Activated CD4-positive, alpha-beta T cell treated with anti-CD3 and anti-CD28 coated beads, Interleukin-2, amount 10 ng/mL, durations not matched to agents 24 days and 14 days (primary cell): ENCODE measurements around the gene TBCE. TPM values are rescaled to one million over a fixed set of nuclear protein-coding genes. Genes with fewer than 3 reads are reported as not detected.
"Not testable (repeated sequence)": the region's sequence is repeated elsewhere in the genome, so short reads cannot be mapped to it uniquely, and the experiment has no call there.

ENCODE experiments used
- DNase-seq: peaks from one replicate; pipeline ENCODE4 v3.0.0; 2022
- H3K27ac Mint-ChIP-seq: one replicate; pipeline ENCODE4 v1.8.0; 2022; ENCODE audit warnings: mild to moderate bottlenecking, mixed read lengths
- H3K27me3 Mint-ChIP-seq: one replicate; pipeline ENCODE4 v1.8.0; 2022; ENCODE audit warnings: mixed read lengths
- H3K36me3 Mint-ChIP-seq: one replicate; pipeline ENCODE4 v1.8.0; 2022; ENCODE audit warnings: low read depth, mild to moderate bottlenecking, mixed read lengths
- H3K4me1 Mint-ChIP-seq: one replicate; pipeline ENCODE4 v1.8.0; 2021; ENCODE audit warnings: mixed read lengths
- H3K4me3 Mint-ChIP-seq: one replicate; pipeline ENCODE4 v1.8.0; 2022; ENCODE audit warnings: mild to moderate bottlenecking, moderate library complexity, mixed read lengths
- H3K9me3 Mint-ChIP-seq: one replicate; pipeline ENCODE4 v1.8.0; 2021; ENCODE audit warnings: mixed read lengths
- intact Hi-C: fragments of 100-400 bp; cut with micrococcal nuclease; formaldehyde crosslinking; loops from one replicate; pipeline ENCODE4 v1.15.1; 2023
- total RNA-seq: library from RNA; stranded (reverse); gene quantifications from 2 replicates; pipeline ENCODE4 v1.2.3, GENCODE V29; 2022

Gene TBCE
- total RNA-seq, 1 donor from 2014 or later = 24.0 TPM

DNA sequence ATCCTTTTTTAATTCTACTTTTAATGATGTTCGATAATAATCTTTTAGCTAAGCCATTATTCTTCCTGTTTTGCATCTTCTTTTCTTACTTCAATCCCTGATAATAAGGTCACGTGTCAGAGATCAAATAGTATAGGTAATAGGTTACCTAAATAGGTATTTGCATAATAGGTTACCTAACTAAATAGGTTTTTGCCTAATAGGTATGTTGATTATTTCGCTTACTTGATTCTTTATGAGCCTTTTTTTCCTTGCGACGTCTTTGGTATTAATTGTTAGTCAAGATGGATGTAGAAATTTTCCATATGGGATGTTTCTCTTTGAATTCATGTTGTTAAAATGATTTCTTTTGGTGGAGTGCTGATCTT, 36.3 kb upstream of the TBCE start:
- Mint-ChIP-seq H3K4me1 (peaks cover 14% of the 10 kb centered on the region), H3K4me3 (no peak overlapping the region), H3K9me3 (no peaks in the 10 kb centered on the region), H3K36me3 (peaks cover 22% of the 10 kb centered on the region), H3K27ac (peak overlapping the region; percentile 32), H3K27me3 (no peaks in the 10 kb centered on the region)
- intact Hi-C loops = no loop called here
- no peak for DNase-seq

DNA sequence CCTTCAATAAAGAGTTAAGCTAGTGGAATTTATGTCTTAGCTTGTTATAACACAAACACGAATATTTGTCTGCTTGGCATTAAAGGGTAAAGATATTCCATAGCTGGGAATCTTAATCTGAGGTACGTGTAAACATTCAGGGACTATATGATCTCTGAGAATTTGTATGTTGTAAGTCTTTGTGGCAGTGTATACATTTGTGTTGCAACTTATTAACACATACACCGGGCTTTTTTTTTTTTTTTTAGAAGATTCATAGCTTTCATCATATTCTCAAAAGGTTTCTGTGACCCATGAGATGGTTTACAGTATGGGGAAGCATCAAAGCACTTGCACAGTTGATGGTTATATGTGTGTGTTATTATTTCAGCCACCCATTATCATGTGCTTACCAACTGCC, 35.8 kb upstream of the TBCE start:
- intact Hi-C loops = no loop called here

DNA sequence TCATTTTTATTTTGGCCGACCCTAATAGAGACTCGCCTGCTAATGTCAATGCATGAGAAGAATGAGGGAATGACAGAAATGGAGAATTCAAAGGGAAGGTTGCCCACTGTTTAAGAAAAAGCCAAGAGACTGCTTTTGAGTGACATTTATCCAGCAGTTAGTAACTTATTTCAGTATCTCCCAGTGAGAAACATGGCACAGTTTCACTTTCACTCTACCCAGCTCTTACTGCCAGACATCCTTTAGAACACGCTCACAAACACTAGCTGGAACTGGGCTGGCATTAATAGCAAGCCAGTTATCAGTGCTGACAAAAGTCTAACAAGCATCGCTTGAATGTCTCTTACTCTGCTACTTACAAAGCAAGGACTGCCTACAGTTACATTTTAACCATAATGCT, 30.3 kb upstream of the TBCE start:
- H3K36me3 Mint-ChIP-seq = peaks cover 17% of the 10 kb centered on the region
- H3K4me3 Mint-ChIP-seq = peak overlapping the region; percentile 71
- H3K9me3 Mint-ChIP-seq = no peaks in the 10 kb centered on the region
- intact Hi-C loops = no loop called here
- DNase-seq = peak; percentile 81
- no peaks in the 10 kb centered on the region for H3K27me3 Mint-ChIP-seq
- peaks cover 17% of the 10 kb centered on the region for H3K4me1 Mint-ChIP-seq
- H3K27ac Mint-ChIP-seq = peak overlapping the region; percentile 63

More for the DNA sequence above, 35.8 kb upstream of the TBCE start:
- Mint-ChIP-seq H3K4me3 (no peak overlapping the region), H3K4me1 (peaks cover 14% of the 10 kb centered on the region), H3K9me3 (no peaks in the 10 kb centered on the region), H3K27me3 (no peaks in the 10 kb centered on the region), H3K36me3 (peaks cover 22% of the 10 kb centered on the region), H3K27ac (no peak overlapping the region)
- DNase-seq = no peak

GRCh38 chr1:235339746-235340145, 27.5 kb upstream of the TBCE start:
- intact Hi-C loops = no loop called here

GRCh38 chr1:235341334-235341733, 25.9 kb upstream of the TBCE start:
- Mint-ChIP-seq H3K9me3 (no peaks in the 10 kb centered on the region), H3K27me3 (no peaks in the 10 kb centered on the region), H3K27ac (no peak overlapping the region), H3K4me1 (peaks cover 18% of the 10 kb centered on the region), H3K4me3 (no peak overlapping the region), H3K36me3 (peaks cover 28% of the 10 kb centered on the region)
- intact Hi-C loops = no loop called here
- no peak for DNase-seq

More at GRCh38 chr1:235339746-235340145, 27.5 kb upstream of the TBCE start:
- no peak for DNase-seq
- H3K27ac Mint-ChIP-seq = peak overlapping the region; percentile 21
- H3K36me3 Mint-ChIP-seq = peaks cover 26% of the 10 kb centered on the region
- no peaks in the 10 kb centered on the region for H3K27me3 Mint-ChIP-seq
- H3K4me3 Mint-ChIP-seq = no peak overlapping the region
- peaks cover 22% of the 10 kb centered on the region for H3K4me1 Mint-ChIP-seq
- no peaks in the 10 kb centered on the region for H3K9me3 Mint-ChIP-seq

- DNase-seq = no peak
- Mint-ChIP-seq H3K4me3 (no peak overlapping the region), H3K36me3 (peaks cover 27% of the 10 kb centered on the region)
These were observed 25.2 kb upstream of the TBCE start for GRCh38 chr1:235342039-235342438.

DNA sequence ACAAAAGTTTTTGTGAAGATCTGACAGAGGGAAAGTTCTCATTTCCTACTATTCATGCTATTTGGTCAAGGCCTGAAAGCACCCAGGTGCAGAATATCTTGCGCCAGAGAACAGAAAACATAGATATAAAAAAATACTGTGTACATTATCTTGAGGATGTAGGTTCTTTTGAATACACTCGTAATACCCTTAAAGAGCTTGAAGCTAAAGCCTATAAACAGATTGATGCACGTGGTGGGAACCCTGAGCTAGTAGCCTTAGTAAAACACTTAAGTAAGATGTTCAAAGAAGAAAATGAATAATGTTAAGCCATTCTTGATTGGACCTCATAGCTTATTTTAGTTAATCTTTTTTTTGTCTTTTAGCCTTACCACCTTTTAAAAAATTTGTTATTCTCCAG, 24.8 kb upstream of the TBCE start:
- Mint-ChIP-seq H3K4me1 (peaks cover 11% of the 10 kb centered on the region), H3K9me3 (no peaks in the 10 kb centered on the region), H3K27me3 (no peaks in the 10 kb centered on the region), H3K27ac (no peak overlapping the region), H3K36me3 (peaks cover 27% of the 10 kb centered on the region), H3K4me3 (no peak overlapping the region)
- intact Hi-C loops = no loop called here
- DNase-seq = no peak

More at GRCh38 chr1:235342039-235342438, 25.2 kb upstream of the TBCE start:
- Mint-ChIP-seq H3K9me3 (no peaks in the 10 kb centered on the region), H3K27ac (no peak overlapping the region), H3K27me3 (no peaks in the 10 kb centered on the region), H3K4me1 (peaks cover 13% of the 10 kb centered on the region)
- intact Hi-C loops = no loop called here

DNA sequence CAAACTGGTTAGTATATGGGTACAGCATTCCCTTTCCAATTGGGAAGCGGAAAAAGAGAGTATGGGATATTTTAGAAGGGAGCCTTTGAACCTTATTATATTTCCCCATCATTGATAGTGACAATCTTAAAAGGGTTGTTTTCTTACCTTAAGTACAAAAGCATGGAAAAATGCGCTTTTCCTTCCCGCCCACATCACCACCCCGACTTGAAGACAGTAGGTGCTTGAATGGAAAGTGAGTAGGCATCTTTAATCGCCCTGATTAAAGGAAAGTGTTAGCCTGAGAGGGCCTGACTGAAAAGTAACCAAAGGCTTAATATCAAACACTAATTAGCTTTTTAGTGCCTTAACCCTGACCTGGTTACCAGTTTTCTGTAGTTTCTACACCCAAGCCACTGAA, 23.5 kb upstream of the TBCE start:
- peaks cover 29% of the 10 kb centered on the region for H3K36me3 Mint-ChIP-seq
- H3K9me3 Mint-ChIP-seq = no peaks in the 10 kb centered on the region
- H3K27ac Mint-ChIP-seq = peak overlapping the region; percentile 64
- H3K4me1 Mint-ChIP-seq = peaks cover 9% of the 10 kb centered on the region
- no peaks in the 10 kb centered on the region for H3K27me3 Mint-ChIP-seq
- intact Hi-C loops = no loop called here
- DNase-seq = no peak
- no peak overlapping the region for H3K4me3 Mint-ChIP-seq

DNA sequence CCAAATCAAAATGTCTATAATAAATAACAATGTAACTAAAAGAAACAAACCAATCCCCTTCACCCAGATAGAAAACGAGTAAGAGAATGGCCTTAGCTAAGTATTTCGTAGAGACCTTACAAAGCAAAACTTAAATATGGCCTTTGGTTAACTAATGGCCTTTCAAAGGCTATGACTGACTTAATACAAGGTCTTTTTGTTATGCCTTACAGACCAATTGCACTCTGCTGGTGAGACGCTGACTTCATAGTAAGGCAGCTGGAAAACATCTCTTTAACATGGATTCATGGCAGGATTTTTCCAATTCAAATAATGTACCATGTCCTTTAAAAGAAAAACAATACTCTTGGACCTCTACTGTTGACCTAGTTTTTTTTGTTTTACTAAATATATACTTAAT, 15.8 kb upstream of the TBCE start:
- intact Hi-C loops = no loop called here
- peaks cover 3% of the 10 kb centered on the region for H3K27me3 Mint-ChIP-seq
- no peaks in the 10 kb centered on the region for H3K4me1 Mint-ChIP-seq
- DNase-seq = no peak
- no peak overlapping the region for H3K27ac Mint-ChIP-seq
- H3K36me3 Mint-ChIP-seq = peaks cover 12% of the 10 kb centered on the region
- peaks cover 6% of the 10 kb centered on the region for H3K9me3 Mint-ChIP-seq
- no peak overlapping the region for H3K4me3 Mint-ChIP-seq

DNA sequence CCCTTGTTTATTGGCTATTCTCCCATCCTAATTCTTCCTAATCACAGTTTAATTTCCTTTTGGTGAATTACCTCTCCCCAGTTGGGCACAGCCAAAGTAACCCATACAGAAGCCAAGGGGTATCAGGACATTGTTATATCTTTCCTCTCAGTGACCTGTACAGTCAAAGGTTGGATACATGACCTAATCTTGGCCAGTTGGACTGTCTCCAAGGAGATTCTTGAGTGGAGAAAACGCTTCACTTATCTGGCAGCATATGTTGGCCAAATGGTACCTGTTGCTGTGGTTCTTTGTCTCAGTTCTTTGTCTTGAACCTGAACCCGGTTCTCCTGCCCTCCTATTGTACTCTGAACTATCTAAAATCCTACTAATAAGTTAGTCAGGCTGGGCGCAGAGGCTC, 15.3 kb upstream of the TBCE start:
- DNase-seq = no peak
- H3K27ac Mint-ChIP-seq = no peak overlapping the region
- peaks cover 3% of the 10 kb centered on the region for H3K27me3 Mint-ChIP-seq
- H3K4me3 Mint-ChIP-seq = no peak overlapping the region
- H3K4me1 Mint-ChIP-seq = peaks cover 2% of the 10 kb centered on the region
- peaks cover 6% of the 10 kb centered on the region for H3K9me3 Mint-ChIP-seq
- peaks cover 9% of the 10 kb centered on the region for H3K36me3 Mint-ChIP-seq
- intact Hi-C loops = no loop called here

DNA sequence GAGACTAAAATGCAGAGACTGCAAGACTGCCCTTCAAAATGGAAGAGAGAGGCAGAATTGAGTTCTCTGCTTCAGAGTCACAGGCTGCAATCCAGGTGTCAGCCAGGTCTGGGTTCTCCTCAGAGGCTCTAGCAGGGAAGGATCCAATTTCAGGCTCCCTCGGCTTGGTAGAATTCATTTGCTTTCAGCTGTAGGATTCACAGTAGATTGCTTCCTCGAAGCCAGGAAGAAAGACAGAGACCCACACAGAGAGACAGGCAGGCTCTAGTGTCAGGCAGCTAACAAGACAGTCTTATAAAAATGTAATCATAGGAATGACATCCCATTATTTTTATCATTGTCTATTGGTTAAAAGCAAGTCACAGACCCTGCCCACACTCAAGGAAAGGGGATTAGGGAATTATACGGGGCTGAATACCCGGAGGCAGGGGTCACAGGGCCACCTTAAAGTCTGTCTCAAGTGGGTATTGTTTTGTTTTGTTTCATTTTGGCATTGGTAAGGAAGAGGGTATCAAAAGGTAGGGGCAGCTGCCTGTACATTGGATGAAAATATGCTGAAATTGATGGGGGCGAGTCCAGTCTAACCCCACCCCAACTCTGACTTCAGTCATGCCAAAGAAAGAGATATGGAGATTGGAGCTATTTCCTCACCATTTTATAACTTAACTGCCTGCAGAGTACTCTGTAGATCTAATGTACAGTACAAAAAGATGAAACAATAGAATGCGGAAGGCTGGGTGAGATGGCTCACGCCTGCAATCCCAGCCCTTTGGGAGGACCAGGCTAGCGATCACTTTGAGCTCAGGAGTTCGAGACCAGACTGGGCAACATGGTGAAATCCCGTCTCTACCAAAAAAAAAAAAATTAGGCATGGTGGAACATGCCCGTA, 9.5 kb upstream of the TBCE start:
- Mint-ChIP-seq H3K27me3 (peaks cover 3% of the 10 kb centered on the region), H3K36me3 (no peaks in the 10 kb centered on the region)

DNA sequence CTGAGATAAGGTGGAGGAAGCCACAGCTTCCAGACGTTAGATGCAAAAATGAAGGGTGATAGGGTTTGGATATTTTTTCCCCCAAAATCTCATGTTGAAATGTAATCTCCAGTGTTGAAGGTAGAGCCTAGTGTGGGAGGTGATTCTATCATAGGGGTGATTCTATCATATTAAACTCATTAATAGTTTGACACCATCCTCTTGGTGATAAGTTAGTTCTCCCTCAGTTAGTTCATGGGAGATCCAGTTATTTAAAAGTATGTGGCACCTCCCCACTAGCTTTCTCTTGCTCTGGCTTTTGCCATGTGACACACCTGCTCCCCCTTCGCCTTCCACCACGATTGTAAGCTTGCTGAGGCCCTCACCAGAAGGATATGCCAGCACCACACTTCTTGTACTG, 8.3 kb upstream of the TBCE start:
- Mint-ChIP-seq H3K27me3 (peaks cover 3% of the 10 kb centered on the region), H3K4me3 (no peak overlapping the region), H3K4me1 (peaks cover 4% of the 10 kb centered on the region), H3K9me3 (no peaks in the 10 kb centered on the region), H3K36me3 (no peaks in the 10 kb centered on the region), H3K27ac (no peak overlapping the region)
- intact Hi-C loops = no loop called here
- DNase-seq = no peak

More for the DNA sequence above, 9.5 kb upstream of the TBCE start:
- DNase-seq = no peak
- H3K4me1 Mint-ChIP-seq = peaks cover 4% of the 10 kb centered on the region
- H3K27ac Mint-ChIP-seq = no peak overlapping the region
- intact Hi-C loops = no loop called here
- no peak overlapping the region for H3K4me3 Mint-ChIP-seq
- no peaks in the 10 kb centered on the region for H3K9me3 Mint-ChIP-seq

- H3K27me3 Mint-ChIP-seq, H3K9me3 Mint-ChIP-seq, intact Hi-C loops, H3K4me3 Mint-ChIP-seq, DNase-seq, H3K27ac Mint-ChIP-seq, H3K36me3 Mint-ChIP-seq: not testable (repeated sequence)
- H3K4me1 Mint-ChIP-seq = peaks cover 16% of the 10 kb centered on the region
These were observed 3.0 kb upstream of the TBCE start for GRCh38 chr1:235364189-235364588.

DNA sequence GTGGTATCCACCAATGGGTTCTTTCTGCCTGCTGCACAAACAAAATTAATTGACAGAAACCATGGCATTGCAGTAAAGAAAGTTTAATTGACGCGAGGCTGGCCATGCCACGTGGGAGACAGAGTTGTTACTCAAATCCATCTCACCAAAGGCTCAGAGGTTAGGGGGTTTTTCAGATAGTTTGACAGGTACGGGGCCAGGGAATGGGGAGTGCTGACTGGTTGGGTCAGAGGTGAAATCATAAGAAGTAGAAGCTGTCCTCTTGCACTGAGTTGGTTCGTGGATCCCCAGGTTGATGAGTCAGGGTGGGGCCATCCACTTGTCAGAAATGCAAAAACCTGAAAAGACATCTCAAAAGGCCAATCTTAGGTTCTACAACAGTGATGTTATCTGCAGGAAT, 941 bp upstream of the TBCE start:
- no peaks in the 10 kb centered on the region for H3K9me3 Mint-ChIP-seq
- intact Hi-C loops = no loop called here
- H3K36me3 Mint-ChIP-seq = peaks cover 6% of the 10 kb centered on the region
- peak overlapping the region; percentile 94 for H3K27ac Mint-ChIP-seq
- peaks cover 17% of the 10 kb centered on the region for H3K4me1 Mint-ChIP-seq
- H3K27me3 Mint-ChIP-seq = no peaks in the 10 kb centered on the region
- H3K4me3 Mint-ChIP-seq = peak overlapping the region; percentile 97
- DNase-seq = no peak

- peaks cover 17% of the 10 kb centered on the region for H3K4me1 Mint-ChIP-seq
- H3K27me3 Mint-ChIP-seq = no peaks in the 10 kb centered on the region
- peaks cover 6% of the 10 kb centered on the region for H3K36me3 Mint-ChIP-seq
- peak overlapping the region; percentile 97 for H3K4me3 Mint-ChIP-seq
- intact Hi-C loops = no loop called here
- no peak for DNase-seq
- H3K27ac Mint-ChIP-seq = no peak overlapping the region
- H3K9me3 Mint-ChIP-seq = no peaks in the 10 kb centered on the region
These were observed 1.2 kb downstream of the TBCE start for GRCh38 chr1:235368428-235368827.
